Neural crest cell (in vitro differentiated cells): ENCODE data around the gene OCA2. TPM values are rescaled to one million over a fixed set of nuclear protein-coding genes. Genes with fewer than 3 reads are reported as not detected.
"Not testable (repeated sequence)": the region's sequence is repeated elsewhere in the genome, so short reads cannot be mapped to it uniquely, and the experiment has no call there.

Experiments
- DNase-seq: peaks from one replicate; pipeline ENCODE4 v3.0.0; 2021; ENCODE audit warnings: low read depth, mixed read lengths, low spot score
- H3K27ac Mint-ChIP-seq: one replicate; pipeline ENCODE4 v1.8.0; 2021; ENCODE audit warnings: mild to moderate bottlenecking, mixed read lengths; ENCODE audit not compliant: unreplicated experiment
- H3K27me3 Mint-ChIP-seq: 2 replicates; pipeline ENCODE4 v1.8.0; 2021; ENCODE audit warnings: low read depth, mild to moderate bottlenecking, mixed read lengths
- H3K36me3 Mint-ChIP-seq: 2 replicates; pipeline ENCODE4 v1.8.0; 2021; ENCODE audit warnings: low read depth, mild to moderate bottlenecking, mixed read lengths
- H3K4me1 Mint-ChIP-seq: 2 replicates; pipeline ENCODE4 v1.8.0; 2021; ENCODE audit warnings: mixed read lengths
- H3K4me3 Mint-ChIP-seq: one replicate; pipeline ENCODE4 v1.8.0; 2021; ENCODE audit warnings: mild to moderate bottlenecking, mixed read lengths
- H3K9me3 Mint-ChIP-seq: 2 replicates; pipeline ENCODE4 v1.8.0; 2021; ENCODE audit warnings: mixed read lengths
- CTCF ChIP-seq: fragments of 200-600 bp; sonication (generic); conservative IDR thresholded peaks from 2 replicates; pipeline ENCODE4 v1.5.0; 2021; ENCODE audit warnings: antibody characterized with exemption, mild to moderate bottlenecking
- total RNA-seq: library from RNA; stranded (reverse); gene quantifications from 2 replicates; pipeline ENCODE4 v1.2.1, GENCODE V29; 2021

The OCA2 gene
- total RNA-seq, 1 donor from 2014 or later = 0.19 TPM

GRCh38 chr15:28015855-28016254, 83.3 kb downstream of the OCA2 start:
- Mint-ChIP-seq H3K27ac (no peak overlapping the region), H3K4me3 (no peak overlapping the region), H3K27me3 (no peaks in the 10 kb centered on the region), H3K9me3 (no peaks in the 10 kb centered on the region), H3K4me1 (peaks cover 22% of the 10 kb centered on the region), H3K36me3 (no peaks in the 10 kb centered on the region)
- TF ChIP-seq CTCF = no peak
- DNase-seq = no peak

- TF ChIP-seq CTCF = no peak
- peaks cover 3% of the 10 kb centered on the region for H3K36me3 Mint-ChIP-seq
- H3K27me3 Mint-ChIP-seq = no peaks in the 10 kb centered on the region
- H3K27ac Mint-ChIP-seq = no peak overlapping the region
- H3K9me3 Mint-ChIP-seq = peaks cover 4% of the 10 kb centered on the region
- H3K4me1 Mint-ChIP-seq = peaks cover 22% of the 10 kb centered on the region
- no peak overlapping the region for H3K4me3 Mint-ChIP-seq
- no peak for DNase-seq
Observed at GRCh38 chr15:28014623-28015200, 84.4 kb downstream of the OCA2 start.

GRCh38 chr15:28013976-28014375, 85.1 kb downstream of the OCA2 start:
- Mint-ChIP-seq H3K36me3 (peaks cover 3% of the 10 kb centered on the region), H3K27ac (no peak overlapping the region), H3K27me3 (no peaks in the 10 kb centered on the region)

GRCh38 chr15:28013480-28013879, 85.6 kb downstream of the OCA2 start:
- H3K27me3 Mint-ChIP-seq = no peaks in the 10 kb centered on the region
- H3K4me3 Mint-ChIP-seq = no peak overlapping the region
- H3K27ac Mint-ChIP-seq = no peak overlapping the region
- H3K9me3 Mint-ChIP-seq = peaks cover 5% of the 10 kb centered on the region
- no peak for DNase-seq
- H3K36me3 Mint-ChIP-seq = peaks cover 3% of the 10 kb centered on the region
- peaks cover 17% of the 10 kb centered on the region for H3K4me1 Mint-ChIP-seq
- no peak for TF ChIP-seq CTCF

More at GRCh38 chr15:28013976-28014375, 85.1 kb downstream of the OCA2 start:
- Mint-ChIP-seq H3K4me3 (no peak overlapping the region), H3K9me3 (peaks cover 5% of the 10 kb centered on the region), H3K4me1 (peaks cover 22% of the 10 kb centered on the region)
- no peak for TF ChIP-seq CTCF
- no peak for DNase-seq

- Mint-ChIP-seq H3K9me3 (peaks cover 5% of the 10 kb centered on the region), H3K4me3 (no peak overlapping the region), H3K36me3 (peaks cover 3% of the 10 kb centered on the region), H3K27ac (no peak overlapping the region), H3K27me3 (no peaks in the 10 kb centered on the region), H3K4me1 (peaks cover 8% of the 10 kb centered on the region)
- DNase-seq = no peak
- TF ChIP-seq CTCF = no peak
Observed at GRCh38 chr15:28012231-28012630, 86.9 kb downstream of the OCA2 start.

GRCh38 chr15:28008175-28008574, 90.9 kb downstream of the OCA2 start:
- H3K27ac Mint-ChIP-seq, H3K4me3 Mint-ChIP-seq, H3K36me3 Mint-ChIP-seq, H3K27me3 Mint-ChIP-seq, H3K9me3 Mint-ChIP-seq, DNase-seq, H3K4me1 Mint-ChIP-seq: not testable (repeated sequence)
